HG02884 (cell line): Measurements from ENCODE around the gene CLN3.
"Not testable (repeated sequence)": the region's sequence is repeated elsewhere in the genome, so short reads cannot be mapped to it uniquely, and the experiment has no call there.

ENCODE experiments used
- ATAC-seq: cut with Tn5 transposase; IDR thresholded peaks from one replicate; pipeline ENCODE4 v1.9.1; 2021; ENCODE audit warnings: mild to moderate bottlenecking, moderate library complexity; ENCODE audit not compliant: unreplicated experiment

CLN3 gene

DNA sequence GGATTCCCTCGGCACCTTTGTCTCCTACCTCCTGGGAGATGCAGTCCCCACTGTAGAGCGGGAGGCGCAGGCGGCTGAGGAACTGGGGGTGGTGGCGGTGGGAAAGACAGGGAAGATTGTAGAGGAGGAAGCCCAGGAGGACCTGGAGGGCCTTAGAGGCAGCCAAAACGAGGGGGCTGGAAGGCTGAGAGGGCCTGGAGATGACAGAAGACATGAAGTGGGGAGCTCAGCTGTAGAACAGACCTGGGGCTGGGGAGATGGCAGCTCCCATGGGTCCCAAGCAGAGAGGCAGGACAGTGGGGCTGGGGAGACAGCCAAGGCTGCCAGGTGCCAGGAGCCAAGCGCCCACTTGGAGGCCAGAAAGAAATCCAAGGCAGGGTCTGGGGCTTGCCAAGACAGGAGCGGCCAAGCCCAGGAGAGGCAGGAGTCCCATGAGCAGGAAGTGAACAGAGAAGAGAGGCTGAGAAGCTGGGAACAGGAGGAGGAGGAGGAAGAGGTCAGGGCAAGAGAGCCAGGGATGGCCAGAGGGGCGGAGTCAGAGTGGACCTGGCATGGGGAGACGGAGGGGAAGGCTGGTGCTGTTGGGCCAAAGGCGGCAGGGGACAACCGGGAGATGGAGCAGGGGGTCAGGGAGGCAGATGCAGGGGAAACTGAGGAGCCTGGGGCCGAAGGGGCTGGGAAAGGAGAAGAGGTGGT, 3.4 kb upstream of the CLN3 start:
- ATAC-seq = no peak

DNA sequence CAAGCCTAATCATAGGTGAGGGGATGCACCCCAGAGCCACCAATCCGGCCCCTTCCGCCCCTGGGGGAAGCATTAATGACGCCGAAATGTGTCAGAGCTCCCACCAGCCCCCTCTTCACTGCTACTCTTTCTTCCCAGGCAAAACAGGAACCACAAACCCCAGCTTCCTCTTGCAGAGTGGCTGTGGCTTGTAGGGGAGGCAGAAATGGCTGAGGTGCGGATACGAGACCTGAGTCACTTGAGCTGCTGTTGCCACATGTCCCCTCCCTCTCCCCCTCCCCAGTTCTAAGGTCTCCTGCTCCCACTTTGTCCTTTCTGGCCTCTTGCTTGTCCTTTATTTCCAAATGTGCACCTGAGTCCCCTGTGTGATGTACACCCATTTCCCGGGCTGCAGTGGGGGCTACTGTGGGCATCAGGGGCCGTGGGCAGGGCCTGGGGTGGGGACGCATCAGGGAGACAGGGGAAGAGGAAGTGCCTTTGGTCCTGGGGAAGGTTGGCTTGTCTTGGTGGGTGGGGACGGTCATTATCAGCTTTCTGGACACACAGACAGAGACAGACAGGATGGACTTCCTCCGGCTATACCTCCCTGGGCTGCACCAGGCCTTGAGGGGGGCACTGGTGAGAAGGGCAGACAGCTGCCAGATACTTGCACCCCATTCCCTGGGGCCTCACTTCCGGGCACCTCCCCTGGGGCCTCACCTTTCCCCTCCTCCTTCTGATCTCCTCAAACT, 2.4 kb upstream of the CLN3 start, which contains the start of gene APOBR:
Gene APOBR (plus strand): TSS at position 523 of the 731 bp plus-strand sequence. CDS start 39 bp downstream, at position 562.
- no peak for ATAC-seq

DNA sequence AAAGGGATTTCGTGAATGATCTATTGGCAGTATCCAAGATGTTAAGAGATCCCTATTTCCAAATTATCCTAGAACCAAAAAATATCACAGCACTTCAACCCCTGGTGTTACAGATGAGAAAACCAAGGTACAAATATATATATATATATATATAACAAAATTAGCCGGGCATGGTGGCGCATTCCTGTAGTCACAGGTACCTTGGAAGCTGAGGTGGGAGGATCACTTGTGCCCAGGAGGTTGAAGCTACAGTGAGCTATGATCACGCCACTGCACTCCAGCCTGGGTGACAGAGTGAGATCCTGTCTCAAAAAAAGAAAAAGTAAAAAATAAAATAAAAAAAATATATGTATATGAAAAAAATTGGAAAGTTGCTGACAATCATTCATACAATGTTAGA, 637 bp upstream of the CLN3 start:
- no peak for ATAC-seq

DNA sequence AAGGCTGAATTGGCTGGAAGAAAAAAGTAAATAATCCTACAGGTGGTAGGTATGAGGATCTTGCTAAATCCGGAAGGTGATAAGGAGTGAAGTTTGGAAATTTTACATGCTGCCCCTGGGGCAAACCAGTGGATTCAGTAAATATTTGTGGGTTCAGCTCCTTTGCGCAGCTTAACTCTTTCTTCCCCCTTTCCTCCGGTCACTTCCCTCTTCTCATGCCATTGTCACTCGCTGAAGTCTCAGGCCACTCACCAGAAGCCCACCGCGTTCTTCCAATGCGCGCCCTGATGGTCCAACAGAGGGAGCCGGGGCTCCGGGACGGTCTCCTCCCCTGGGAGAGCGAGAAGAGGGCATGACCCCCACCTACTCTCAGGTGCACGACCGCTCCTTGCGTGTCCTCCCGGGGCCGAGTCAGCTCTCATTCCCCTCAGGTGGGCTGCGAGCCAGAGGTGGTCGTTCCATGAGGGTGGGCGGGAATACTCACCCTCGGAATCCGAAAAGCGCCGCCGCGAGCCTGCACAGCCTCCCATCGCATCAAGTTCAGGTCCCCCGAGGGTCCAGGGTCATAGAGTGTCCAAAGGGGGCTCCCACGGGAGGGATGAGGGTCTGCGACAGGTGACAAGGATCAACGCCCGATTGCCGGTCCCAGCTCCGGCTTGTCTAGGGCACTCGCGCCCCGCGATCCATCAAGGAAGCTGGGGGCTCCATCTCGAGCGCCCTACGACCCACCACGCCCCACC, 474 bp downstream of the CLN3 start:
- peak; percentile 10 for ATAC-seq

DNA sequence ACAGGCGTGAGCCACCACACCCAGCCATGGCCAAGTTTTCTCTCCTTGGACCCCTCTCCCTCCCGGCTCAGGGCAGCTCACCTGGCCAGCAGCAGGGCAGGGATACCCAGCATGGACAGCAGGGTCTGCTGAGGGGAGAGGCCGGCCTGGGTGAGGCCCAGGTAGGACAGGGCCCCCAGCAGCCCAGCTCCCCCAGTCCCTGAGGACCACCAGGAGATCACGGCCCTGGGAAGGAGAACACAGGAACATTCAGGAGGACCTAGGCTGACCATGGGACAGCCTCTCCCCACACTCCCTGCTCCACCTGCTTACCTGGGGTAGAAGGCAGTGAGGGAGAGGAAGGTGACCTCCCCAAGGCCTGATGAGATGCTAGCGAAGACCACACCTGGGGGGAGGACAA, 5.6 kb downstream of the CLN3 start:
- no peak for ATAC-seq

DNA sequence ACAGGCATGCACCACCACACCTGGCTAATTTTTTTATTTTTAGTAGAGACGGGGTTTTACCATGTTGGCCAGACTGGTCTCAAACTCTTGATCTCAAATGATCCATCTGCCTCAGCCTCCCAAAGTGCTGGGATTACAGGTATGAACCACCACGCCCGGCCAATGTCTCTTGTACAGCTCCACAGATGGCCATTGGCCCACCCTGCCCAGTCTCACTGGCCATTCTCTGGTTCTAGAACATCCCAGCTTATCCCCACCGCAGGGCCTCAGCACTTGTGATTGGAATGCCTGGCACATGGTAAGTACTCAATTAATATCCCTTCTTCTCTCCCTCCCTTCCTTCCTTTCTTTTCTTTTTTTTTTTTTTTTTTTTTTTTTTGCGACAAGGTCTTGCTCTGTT, 8.5 kb downstream of the CLN3 start:
- ATAC-seq = not testable (repeated sequence)

DNA sequence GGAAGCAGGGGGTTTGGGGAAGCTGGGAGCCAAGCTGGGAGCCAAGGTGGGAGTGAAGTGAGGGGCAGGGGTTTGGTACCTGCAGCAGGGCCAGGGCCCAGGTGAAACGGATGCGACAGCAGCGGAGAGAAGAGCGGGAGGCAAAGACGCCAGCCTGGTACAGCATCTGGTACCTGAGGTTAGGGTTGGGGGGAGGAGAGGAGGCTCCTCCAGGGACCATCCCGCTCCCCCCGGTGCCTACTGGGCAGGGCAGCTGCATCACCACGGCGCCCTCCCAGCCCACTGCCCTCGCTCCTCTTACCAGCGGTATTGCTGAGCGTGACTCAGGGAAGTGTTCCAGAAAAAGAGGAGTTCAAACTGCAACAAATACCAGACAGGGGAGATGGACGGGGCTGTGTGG, 9.8 kb downstream of the CLN3 start:
- ATAC-seq = no peak

DNA sequence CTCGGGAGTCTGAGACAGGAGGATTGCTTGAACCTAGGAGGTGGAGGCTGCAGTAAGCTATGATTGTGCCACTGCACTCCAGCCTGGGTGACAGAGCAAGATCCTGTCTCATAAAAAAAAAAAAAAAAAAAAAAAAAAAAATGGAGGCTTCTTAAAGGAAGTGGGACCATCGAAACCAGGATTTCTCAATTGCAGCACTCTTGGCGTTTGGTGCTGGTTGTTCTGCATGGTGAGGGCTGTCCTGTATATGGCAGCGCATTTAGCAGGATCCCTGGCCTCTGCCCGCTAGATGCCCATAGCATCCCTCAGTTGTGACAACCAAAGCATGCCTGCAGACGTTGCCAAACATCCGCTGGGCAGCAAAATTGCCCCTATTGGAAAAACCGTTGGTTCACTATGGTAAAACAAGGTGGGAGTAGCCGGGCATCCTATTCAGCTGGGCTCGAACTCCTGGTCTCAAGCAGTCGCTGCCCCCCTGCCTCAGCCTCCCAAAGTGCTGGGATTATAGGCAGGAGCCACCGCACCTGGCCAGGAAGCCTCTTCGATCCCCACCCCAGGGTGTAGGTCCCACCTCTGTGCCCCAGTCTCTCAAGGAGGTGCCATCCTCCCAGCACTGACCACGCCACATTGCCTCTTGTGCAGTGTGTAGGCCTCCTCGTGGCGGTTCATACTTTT, 13.2 kb downstream of the CLN3 start:
- no peak for ATAC-seq

DNA sequence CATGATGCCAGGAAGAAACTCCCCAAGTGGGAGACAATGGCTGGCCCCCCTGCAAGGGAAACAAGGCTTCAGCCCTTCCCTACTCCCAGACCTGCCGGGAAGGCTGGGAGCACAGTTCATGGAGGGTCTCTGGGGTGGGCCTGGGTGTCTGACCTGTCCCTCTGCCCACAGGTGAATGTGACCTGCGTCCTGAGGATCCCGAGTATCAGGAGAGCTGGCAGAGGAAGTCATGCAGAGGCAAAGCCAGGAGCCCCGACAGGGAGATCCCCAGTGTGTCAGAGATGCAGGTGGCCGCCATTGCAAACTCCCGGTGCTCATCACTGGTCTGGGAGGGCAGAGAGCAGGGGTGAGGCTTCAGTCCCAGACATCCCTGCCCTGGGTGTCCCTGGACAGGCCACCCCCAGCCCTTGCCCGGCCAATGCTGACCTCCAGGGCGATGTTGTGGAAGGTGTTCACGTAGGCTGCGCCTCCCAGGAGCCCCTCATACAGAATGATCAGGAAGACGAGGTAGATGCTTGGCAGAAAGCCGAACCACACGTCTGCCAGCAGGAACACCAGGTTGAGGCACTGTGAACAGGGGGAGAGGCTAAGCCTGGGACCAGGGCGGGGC, 14.5 kb downstream of the CLN3 start:
- ATAC-seq = no peak

DNA sequence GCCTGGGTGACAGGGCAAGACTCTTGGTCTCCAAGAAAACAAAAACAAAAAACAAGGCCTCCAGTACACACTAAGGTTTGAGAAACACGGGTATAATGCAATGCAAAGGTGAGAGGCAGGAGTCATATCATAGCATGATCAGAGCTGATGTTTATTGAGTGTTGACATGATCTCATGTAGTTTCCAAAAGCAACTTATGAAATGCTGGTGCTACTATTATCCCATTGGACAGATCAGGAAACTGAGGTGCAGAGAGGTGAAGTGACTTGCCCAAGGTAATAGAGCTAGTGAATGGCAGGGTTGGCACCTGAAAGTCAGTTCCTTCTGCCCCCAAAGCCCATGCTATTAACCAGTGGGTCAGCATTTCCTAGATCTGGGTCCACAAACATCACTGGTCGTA, 16.7 kb downstream of the CLN3 start:
- ATAC-seq = no peak

DNA sequence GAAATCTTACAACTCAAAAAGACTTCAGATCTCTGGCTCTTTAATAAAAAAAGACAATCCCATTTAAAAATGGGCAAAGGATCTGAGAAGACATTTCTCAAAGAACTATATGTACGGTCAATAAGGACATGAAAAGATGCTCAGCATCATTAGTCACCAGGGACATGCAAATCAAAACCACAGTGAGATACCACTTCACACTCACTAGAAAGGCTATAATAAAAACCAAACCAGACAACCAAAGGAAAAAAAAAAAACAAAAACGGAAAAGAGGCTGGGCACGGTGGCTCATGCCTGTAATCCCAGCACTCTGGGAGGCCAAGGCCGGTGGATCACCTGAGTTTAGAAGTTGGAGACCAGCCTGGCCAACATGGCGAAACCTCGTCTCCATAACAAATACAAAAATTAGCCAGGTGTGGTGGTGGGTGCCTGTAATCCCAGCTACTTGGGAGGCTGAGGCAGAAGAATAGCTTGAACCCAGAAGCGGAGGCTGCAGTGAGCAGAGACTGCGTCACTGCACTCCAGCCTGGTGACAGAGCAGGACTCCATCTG, 18.1 kb downstream of the CLN3 start:
- no peak for ATAC-seq

DNA sequence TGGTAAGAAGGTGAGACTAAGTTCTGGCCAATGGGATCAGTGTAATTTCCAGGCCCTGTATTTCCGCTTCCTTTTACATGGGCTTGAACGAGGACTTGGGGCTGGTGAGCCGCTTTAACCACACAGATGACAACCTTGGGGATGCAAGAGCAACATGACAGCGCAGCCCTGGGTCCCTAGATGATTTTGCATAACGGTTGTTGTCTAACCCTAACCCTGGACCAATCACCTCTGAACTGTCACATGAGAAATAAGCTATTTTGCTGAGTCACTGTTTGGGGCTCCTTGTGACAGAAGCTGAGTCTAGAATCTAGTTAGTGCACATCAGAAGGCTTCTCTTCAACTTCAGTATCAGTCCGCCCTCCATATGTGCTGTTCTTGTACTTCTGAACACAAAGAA, 44.8 kb downstream of the CLN3 start:
- not testable (repeated sequence) for ATAC-seq

DNA sequence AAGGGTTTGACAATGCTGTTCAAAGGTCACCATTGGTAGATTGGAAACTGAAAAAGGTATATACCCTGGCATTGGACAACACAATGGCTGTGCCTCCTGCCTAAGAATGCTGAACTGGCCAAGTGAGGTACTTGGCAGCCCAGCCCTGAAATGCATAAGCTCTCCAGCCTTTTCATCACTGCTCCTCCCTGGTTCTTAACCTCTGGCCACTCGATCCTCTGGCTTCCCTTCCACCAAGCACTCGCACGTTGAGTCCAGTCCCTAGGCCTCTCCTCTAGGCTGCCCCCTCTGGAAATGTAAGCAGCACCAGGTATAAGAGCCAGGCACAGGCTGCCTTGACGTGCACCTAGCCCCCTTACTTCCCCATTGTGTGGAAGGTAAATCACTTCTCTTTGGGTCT, 45.5 kb downstream of the CLN3 start:
- ATAC-seq = not testable (repeated sequence)

DNA sequence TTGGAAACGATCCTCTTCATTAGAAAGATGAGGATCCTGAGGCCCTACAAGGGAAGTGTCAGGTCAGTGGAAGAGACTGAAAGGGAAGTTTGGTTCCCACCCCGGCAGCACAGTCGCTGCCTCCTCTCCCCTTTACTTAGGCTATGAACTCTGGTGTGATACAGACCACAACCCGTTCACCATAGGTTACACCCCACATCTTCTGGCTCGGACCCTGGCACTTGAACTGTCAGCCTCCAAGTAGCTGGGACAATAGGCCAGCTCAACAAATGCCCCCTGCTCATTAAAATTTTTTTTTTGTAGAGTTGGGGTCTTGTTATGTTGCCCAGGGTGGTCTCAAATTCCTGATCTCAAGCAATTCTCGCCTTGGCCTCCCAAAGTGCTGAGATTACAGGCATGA, 47.9 kb downstream of the CLN3 start:
- ATAC-seq = not testable (repeated sequence)

DNA sequence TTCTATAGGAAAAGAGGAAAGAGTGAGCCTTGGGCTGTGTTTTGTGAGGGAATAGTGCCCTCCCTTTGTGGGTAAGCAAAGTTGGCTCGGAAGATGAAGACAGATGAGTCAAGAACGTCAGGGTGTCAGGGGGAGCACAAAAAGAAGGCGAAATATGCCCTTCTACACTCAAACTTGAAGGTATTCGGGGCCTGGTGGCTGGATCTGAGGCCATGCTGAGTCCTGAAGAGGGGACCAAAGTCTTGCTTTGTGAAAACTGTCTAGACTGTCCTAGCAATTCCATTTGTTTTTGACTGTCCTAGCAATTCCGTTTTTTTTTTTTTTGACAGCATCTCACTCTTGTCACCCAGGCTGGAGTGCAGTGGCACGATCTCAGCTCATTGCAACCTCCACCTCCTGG, 53.0 kb downstream of the CLN3 start:
- ATAC-seq = not testable (repeated sequence)

DNA sequence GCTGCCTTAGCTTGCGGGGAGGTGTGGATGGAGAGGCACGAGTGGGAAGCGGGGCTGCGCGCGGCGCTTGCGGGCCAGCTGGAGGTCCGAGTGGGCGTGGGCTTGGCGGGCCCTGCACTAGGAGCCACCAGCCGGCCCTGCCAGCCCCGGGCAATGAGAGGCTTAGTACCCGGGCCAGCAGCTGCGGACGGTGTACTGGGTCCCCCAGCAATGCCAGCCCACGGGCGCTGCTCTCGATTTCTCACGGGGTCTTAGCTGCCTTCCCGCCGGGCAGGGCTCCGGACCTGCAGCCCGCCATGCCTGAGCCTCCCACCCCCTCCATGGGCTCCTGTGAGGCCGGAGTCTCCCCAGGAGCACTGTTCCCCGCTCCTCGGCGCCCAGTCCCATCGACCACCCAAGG, 56.5 kb downstream of the CLN3 start:
- ATAC-seq = not testable (repeated sequence)
